HL-60 (cell line): ENCODE data around the gene ZNF814.

ENCODE experiments used
- CTCF ChIP-seq: IDR thresholded peaks from one replicate; pipeline ENCODE4 v1.5.1; 2011; ENCODE audit warnings: low read length, control low read depth, inconsistent platforms; ENCODE audit not compliant: insufficient read depth
- GABPA ChIP-seq: IDR thresholded peaks from 2 replicates; pipeline ENCODE4 v1.6.1; 2012; ENCODE audit warnings: low read depth
- POLR2AphosphoS5 ChIP-seq: IDR thresholded peaks from 2 replicates; pipeline ENCODE4 v1.6.1; 2012; ENCODE audit warnings: low read depth
- REST ChIP-seq: IDR thresholded peaks from 2 replicates; pipeline ENCODE4 v1.6.1; 2012; ENCODE audit warnings: low read depth; ENCODE audit not compliant: insufficient replicate concordance
- SPI1 ChIP-seq: IDR thresholded peaks from 2 replicates; pipeline ENCODE4 v1.6.1; 2012; ENCODE audit warnings: low read depth, mild to moderate bottlenecking, borderline replicate concordance

GRCh38 chr19:57819475-57820148 lies 69.2 kb downstream of the ZNF814 start:
- TF ChIP-seq CTCF = no peak
- TF ChIP-seq SPI1 = no peak
- peak; percentile 57 for TF ChIP-seq REST
- TF ChIP-seq POLR2AphosphoS5 = peak; percentile 93
- TF ChIP-seq GABPA = peak; percentile 93
